Cardiac atrium fibroblast (primary cell): Measurements from ENCODE around the gene CYP2U1. TPM values are rescaled to one million over a fixed set of nuclear protein-coding genes. Genes with fewer than 3 reads are reported as not detected.

Source experiments
- total RNA-seq: library from RNA; depleted of rRNA; stranded (reverse); fragments of >200 nt; gene quantifications from 2 replicates; pipeline ENCODE4 v1.2.3, GENCODE V29; 2015

Gene CYP2U1
- 5.2 and 11.3 TPM in 2 replicates for total RNA-seq

DNA sequence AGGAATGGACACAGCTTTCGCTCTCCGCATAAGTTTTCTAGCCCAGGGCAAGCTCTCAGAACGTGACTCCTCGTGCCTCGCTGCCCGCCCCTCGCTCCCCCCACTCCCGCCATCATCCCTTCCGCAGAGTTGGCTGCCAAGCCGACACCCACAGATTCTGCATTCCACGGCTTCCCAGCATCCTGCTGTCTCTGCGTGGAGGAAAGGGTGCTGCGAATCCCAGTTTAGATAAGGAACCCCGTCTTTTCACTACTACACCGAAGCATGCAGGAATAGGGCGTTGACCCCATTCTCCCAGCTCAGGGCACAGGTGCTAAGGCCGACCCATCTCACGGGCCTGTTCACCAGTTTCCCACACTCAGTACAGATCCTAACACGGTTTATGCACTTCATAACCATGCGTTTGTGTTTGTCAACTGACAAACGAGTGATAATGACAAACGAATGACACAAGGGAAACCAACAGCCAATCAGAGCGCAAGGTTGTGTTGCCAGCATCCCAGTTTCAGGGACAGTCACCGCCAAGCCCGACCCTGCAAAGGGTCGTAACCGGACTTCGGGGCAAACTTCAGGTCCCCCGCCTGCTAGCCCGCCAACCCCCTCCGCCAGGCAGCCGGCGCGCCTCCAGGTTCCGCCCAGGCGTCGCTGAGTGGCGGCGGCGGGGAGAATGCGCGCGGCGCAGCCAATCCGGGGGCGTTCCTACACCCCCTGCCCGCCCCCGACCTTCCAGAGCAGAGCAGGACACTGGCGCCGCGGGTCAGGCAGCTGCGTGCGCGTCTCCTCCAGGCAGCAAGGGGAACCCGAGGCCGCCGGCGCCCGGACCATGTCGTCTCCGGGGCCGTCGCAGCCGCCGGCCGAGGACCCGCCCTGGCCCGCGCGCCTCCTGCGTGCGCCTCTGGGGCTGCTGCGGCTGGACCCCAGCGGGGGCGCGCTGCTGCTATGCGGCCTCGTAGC is at the start of gene CYP2U1:
CYP2U1 (plus strand) TSS at position 729 of the 954 bp plus-strand sequence; CDS start at position 824, 95 bp downstream.

GRCh38 chr4:107989537-107990386 is 58.4 kb downstream of the CYP2U1 start, which contains the start of gene HADH:
TSS of gene HADH (plus strand) at chr4:107989889. CDS start at chr4:107989933, 44 bp downstream.

Other genes with a start within 250 kb of the CYP2U1 start
- 57.8 and 80.2 TPM in 2 replicates for gene PAPSS1, start 211.3 kb upstream of the CYP2U1 start, total RNA-seq
- gene SGMS2, start 106.6 kb upstream of the CYP2U1 start, total RNA-seq: 97.8 and 143 TPM in 2 replicates
- 8.8 and 11.3 TPM in 2 replicates for gene HADH, start 58.3 kb downstream of the CYP2U1 start, total RNA-seq
- gene LEF1, start 237.4 kb downstream of the CYP2U1 start, total RNA-seq: 1.3 TPM in 1 of 2 replicates, not detected in the other